ENCODE measurements around the gene CAPN5. TPM values are rescaled to one million over a fixed set of nuclear protein-coding genes. Genes with fewer than 3 reads are reported as not detected.

The CAPN5 gene
- total RNA-seq, 3 donors from 2014 or later, result 2.8 to 6.1 (median 3.6) TPM

- TF ChIP-seq POLR2AphosphoS5 (IDR thresholded peaks at IDR 0.05) (no peak), CTCF (IDR thresholded peaks at IDR 0.05) (no peak), POLR2A (IDR thresholded peaks at IDR 0.05) (no peak)
- H3K27ac ChIP-seq, result no peak overlapping the region
- no peaks in the 10 kb centered on the region for H3K36me3 ChIP-seq
- no peaks in the 10 kb centered on the region for H3K27me3 ChIP-seq
- intact Hi-C loops (cut with DNase I; ENCODE audit: low total_unique reads), result no loop called here
- DNase-seq (ENCODE audit: low spot score in 2 of 2), result no peak
- no peaks in the 10 kb centered on the region for H3K9me3 ChIP-seq
- H3K4me1 ChIP-seq, result no peaks in the 10 kb centered on the region
- no peak overlapping the region for H3K4me3 ChIP-seq
These were observed 25.6 kb downstream of the CAPN5 start for GRCh38 chr11:77092382-77092781.

- intact Hi-C loops (cut with DNase I; ENCODE audit: low total_unique reads), result no loop called here
- TF ChIP-seq POLR2A (IDR thresholded peaks at IDR 0.05), result no peak
- no peak for TF ChIP-seq CTCF (IDR thresholded peaks at IDR 0.05)
- TF ChIP-seq POLR2AphosphoS5 (IDR thresholded peaks at IDR 0.05), result no peak
- H3K9me3 ChIP-seq, result no peaks in the 10 kb centered on the region
- no peaks in the 10 kb centered on the region for H3K27me3 ChIP-seq
- no peak overlapping the region for H3K4me3 ChIP-seq
- no peaks in the 10 kb centered on the region for H3K36me3 ChIP-seq
- H3K4me1 ChIP-seq, result no peaks in the 10 kb centered on the region
- DNase-seq (ENCODE audit: low spot score in 2 of 2), result no peak
- H3K27ac ChIP-seq, result no peak overlapping the region
These were observed 26.5 kb downstream of the CAPN5 start for GRCh38 chr11:77093056-77093891.

- TF ChIP-seq POLR2AphosphoS5 (IDR thresholded peaks at IDR 0.05) (no peak), POLR2A (IDR thresholded peaks at IDR 0.05) (no peak), CTCF (IDR thresholded peaks at IDR 0.05) (no peak)
- no peak overlapping the region for H3K4me3 ChIP-seq
- H3K27ac ChIP-seq, result no peak overlapping the region
- H3K27me3 ChIP-seq, result no peaks in the 10 kb centered on the region
- H3K4me1 ChIP-seq, result no peaks in the 10 kb centered on the region
- no peak for DNase-seq (ENCODE audit: low spot score in 2 of 2)
- H3K9me3 ChIP-seq, result no peaks in the 10 kb centered on the region
- H3K36me3 ChIP-seq, result no peaks in the 10 kb centered on the region
- intact Hi-C loops (cut with DNase I; ENCODE audit: low total_unique reads), result no loop called here
These were observed 27.4 kb downstream of the CAPN5 start for GRCh38 chr11:77093987-77094840.

- TF ChIP-seq POLR2A (IDR thresholded peaks at IDR 0.05), result no peak
- TF ChIP-seq POLR2AphosphoS5 (IDR thresholded peaks at IDR 0.05), result no peak
- Histone ChIP-seq H3K36me3 (no peaks in the 10 kb centered on the region), H3K9me3 (no peaks in the 10 kb centered on the region), H3K4me1 (no peaks in the 10 kb centered on the region), H3K4me3 (no peak overlapping the region), H3K27ac (no peak overlapping the region), H3K27me3 (no peaks in the 10 kb centered on the region)
- no peak for DNase-seq (ENCODE audit: low spot score in 2 of 2)
- intact Hi-C loops (cut with DNase I; ENCODE audit: low total_unique reads), result no loop called here
These were observed 28.1 kb downstream of the CAPN5 start for GRCh38 chr11:77094841-77095365.

GRCh38 chr11:77095551-77096490, 29.1 kb downstream of the CAPN5 start:
- DNase-seq (ENCODE audit: low spot score in 2 of 2), result no peak
- no peak overlapping the region for H3K27ac ChIP-seq
- H3K4me3 ChIP-seq, result no peak overlapping the region
- intact Hi-C loops (cut with DNase I; ENCODE audit: low total_unique reads), result no loop called here
- no peaks in the 10 kb centered on the region for H3K9me3 ChIP-seq
- H3K4me1 ChIP-seq, result no peaks in the 10 kb centered on the region
- no peaks in the 10 kb centered on the region for H3K27me3 ChIP-seq
- H3K36me3 ChIP-seq, result no peaks in the 10 kb centered on the region
- no peak for TF ChIP-seq POLR2A (IDR thresholded peaks at IDR 0.05)
- no peak for TF ChIP-seq CTCF (IDR thresholded peaks at IDR 0.05)
- TF ChIP-seq POLR2AphosphoS5 (IDR thresholded peaks at IDR 0.05), result no peak
